ENCODE results near the gene GATA2.

The GATA2 gene

GRCh38 chr3:128438488-128439072 is 54.4 kb downstream of the GATA2 start:
- TF ChIP-seq ZNF565 (CRISPR knock-in tag; conservative IDR thresholded peaks at IDR 0.05; ENCODE audit: low read depth) (no peak), ZFP3 (CRISPR knock-in tag; IDR thresholded peaks at IDR 0.05) (no peak), SNAI2 (CRISPR knock-in tag; IDR thresholded peaks at IDR 0.05) (no peak), GLIS3 (CRISPR knock-in tag; IDR thresholded peaks at IDR 0.05) (no peak), BACH2 (CRISPR knock-in tag; IDR thresholded peaks at IDR 0.05; ENCODE audit: borderline replicate concordance) (no peak), TSHZ2 (CRISPR knock-in tag; IDR thresholded peaks at IDR 0.05) (no peak), CSRNP3 (CRISPR knock-in tag; IDR thresholded peaks at IDR 0.05) (no peak), CREB5 (CRISPR knock-in tag; IDR thresholded peaks at IDR 0.05; ENCODE audit: low read depth) (no peak), ZFP30 (CRISPR knock-in tag; IDR thresholded peaks at IDR 0.05) (no peak), ISL1 (CRISPR knock-in tag; IDR thresholded peaks at IDR 0.05) (no peak)
- ATAC-seq: peak; percentile 31; the same call in 1 of the 3 replicates

GRCh38 chr3:128436214-128436613 is 56.8 kb downstream of the GATA2 start:
- TF ChIP-seq ZNF565 (CRISPR knock-in tag; conservative IDR thresholded peaks at IDR 0.05; ENCODE audit: low read depth): no peak
- TF ChIP-seq CREB5 (CRISPR knock-in tag; IDR thresholded peaks at IDR 0.05; ENCODE audit: low read depth): no peak
- TF ChIP-seq TSHZ2 (CRISPR knock-in tag; IDR thresholded peaks at IDR 0.05): no peak
- TF ChIP-seq TCF4 (CRISPR knock-in tag; IDR thresholded peaks at IDR 0.05; ENCODE audit: borderline replicate concordance): no peak
- no peak for TF ChIP-seq RARB (CRISPR knock-in tag; IDR thresholded peaks at IDR 0.05)
- TF ChIP-seq ISL1 (CRISPR knock-in tag; IDR thresholded peaks at IDR 0.05): no peak
- TF ChIP-seq OSR1 (CRISPR knock-in tag; IDR thresholded peaks at IDR 0.05): no peak
- TF ChIP-seq BACH2 (CRISPR knock-in tag; IDR thresholded peaks at IDR 0.05; ENCODE audit: borderline replicate concordance): no peak
- TF ChIP-seq ZC3H10 (CRISPR knock-in tag; IDR thresholded peaks at IDR 0.05): no peak
- TF ChIP-seq SNAI2 (CRISPR knock-in tag; IDR thresholded peaks at IDR 0.05): no peak
- no peak for TF ChIP-seq ESRRG (CRISPR knock-in tag; IDR thresholded peaks at IDR 0.05)
- TF ChIP-seq ZNF70 (CRISPR knock-in tag; IDR thresholded peaks at IDR 0.05): no peak
- no peak for TF ChIP-seq PATZ1 (CRISPR knock-in tag; IDR thresholded peaks at IDR 0.05; ENCODE audit: borderline replicate concordance)
- TF ChIP-seq ARNTL (CRISPR knock-in tag; IDR thresholded peaks at IDR 0.05; ENCODE audit: borderline replicate concordance, low read depth): no peak
- no peak for TF ChIP-seq POU6F1 (CRISPR knock-in tag; IDR thresholded peaks at IDR 0.05; ENCODE audit: borderline replicate concordance, low read depth)
- no peak for TF ChIP-seq PPARA (CRISPR knock-in tag; IDR thresholded peaks at IDR 0.05; ENCODE audit: borderline replicate concordance)
- no peak for TF ChIP-seq ZFP3 (CRISPR knock-in tag; IDR thresholded peaks at IDR 0.05)
- no peak for ATAC-seq

Measured in SK-N-SH treated with all-trans-retinoic acid at 6 μM for 48 hours (cell line).